ENCODE data around the gene SPNS3. TPM values are rescaled to one million over a fixed set of nuclear protein-coding genes. Genes with fewer than 3 reads are reported as not detected.

Gene SPNS3
- total and polyA plus RNA-seq, 2 of the 8 experiments (the other 6 are each of a cell fraction or from before 2014, with no cell fraction given), result not detected

GRCh38 chr17:4487296-4487695 lies 53.6 kb downstream of the SPNS3 start:
- H3K27me3 ChIP-seq (replicated peaks in 1 of 4; ENCODE audit: control insufficient read depth in 3 of 4, extremely low read depth in 1 of 4, insufficient read depth in 3 of 4, low read length in 3 of 4), result no peaks in the 10 kb centered on the region
- no peak overlapping the region for H2BK5ac ChIP-seq (ENCODE audit: low read depth, low read length)
- no peak overlapping the region for H3K18ac ChIP-seq (ENCODE audit: extremely low read depth, low read length)
- no peaks in the 10 kb centered on the region; a peak in 1 of 7 replicates for H3K4me1 ChIP-seq (replicated peaks in 1 of 4; ENCODE audit: control insufficient read depth in 3 of 4, insufficient read depth in 4 of 4, low read length in 3 of 4)
- no peak overlapping the region for H4K5ac ChIP-seq (ENCODE audit: insufficient read length, low read depth, low read length)
- no peak overlapping the region for H2BK12ac ChIP-seq (ENCODE audit: low read depth, low read length)
- no peak overlapping the region for H3K23ac ChIP-seq (ENCODE audit: insufficient read length)
- no peak overlapping the region for H3K4me2 ChIP-seq (ENCODE audit: insufficient read depth in 1 of 2, low read depth in 2 of 2, low read length in 2 of 2)
- H2BK15ac ChIP-seq (ENCODE audit: low read length), result no peak overlapping the region
- H4K8ac ChIP-seq (ENCODE audit: extremely low read depth, insufficient read depth, low read length), result no peak overlapping the region
- ChIA-PET CTCF (ENCODE audit: partially characterized antibody) (interaction anchor here (1.2 to 1.8 kb wide), 3 partner anchors 9 to 66 kb away, joined by 3 to 5 read pairs (median 5); no protein-coding TSS in a partner anchor), POLR2A (ENCODE audit: partially characterized antibody) (no interaction called here)
- no peaks in the 10 kb centered on the region for H4K20me1 ChIP-seq (replicated peaks in 1 of 2; ENCODE audit: control insufficient read depth in 1 of 2, insufficient read depth in 2 of 2, low read length in 2 of 2)
- no peak overlapping the region for H3K27ac ChIP-seq (ENCODE audit: low read depth, low read length)
- no peak for DNase-seq (ENCODE audit: low read depth in 1 of 2, low spot score in 2 of 2)
- no peaks in the 10 kb centered on the region for H3K36me3 ChIP-seq (ENCODE audit: control insufficient read depth in 2 of 4, insufficient read depth in 4 of 4, low read length in 3 of 4)
- no peaks in the 10 kb centered on the region for H3K23me2 ChIP-seq (ENCODE audit: low read depth, low read length)
- TF ChIP-seq RXRA (IDR thresholded peaks at IDR 0.05; ENCODE audit: insufficient read depth, low read depth, low read length) (no peak), TCF12 (IDR thresholded peaks at IDR 0.05; ENCODE audit: low read depth, low read length) (no peak)
- H3K79me2 ChIP-seq (ENCODE audit: control insufficient read depth in 1 of 2, insufficient read depth in 2 of 2, low read length in 2 of 2), result no peaks in the 10 kb centered on the region
- no peak overlapping the region for H4K91ac ChIP-seq (replicated peaks; ENCODE audit: insufficient read length, low read length)
- H3K4me3 ChIP-seq (ENCODE audit: extremely low read depth in 1 of 4, insufficient read depth in 2 of 4, low read depth in 3 of 4, low read length in 4 of 4), result no peak overlapping the region
- H3K79me1 ChIP-seq (ENCODE audit: low read depth, low read length), result no peaks in the 10 kb centered on the region
- H3K14ac ChIP-seq (ENCODE audit: insufficient read length), result no peak overlapping the region
- H3K56ac ChIP-seq (replicated peaks; ENCODE audit: insufficient read length, low read depth, low read length), result no peak overlapping the region
- H3K9ac ChIP-seq (replicated peaks in 1 of 4; ENCODE audit: extremely low read depth in 1 of 4, low read depth in 3 of 4, low read length in 3 of 4), result no peak overlapping the region
- no peak overlapping the region for H2AFZ ChIP-seq (ENCODE audit: low read length)
- no peak overlapping the region for H2BK120ac ChIP-seq (replicated peaks; ENCODE audit: low read depth, low read length)
- no peak overlapping the region for H3K4ac ChIP-seq (replicated peaks; ENCODE audit: insufficient read length, low read depth, low read length)
- no peak overlapping the region for H2BK20ac ChIP-seq (ENCODE audit: low read length)
- H3K9me3 ChIP-seq (ENCODE audit: insufficient read depth in 2 of 2, low read depth in 1 of 2, low read length in 1 of 2), result no peaks in the 10 kb centered on the region
- H2AK5ac ChIP-seq (ENCODE audit: low read depth, low read length), result no peak overlapping the region
- WGBS, 2 experiments (ENCODE audit: extremely low coverage in 1 of 2, insufficient coverage in 1 of 2, insufficient read length in 1 of 2, insufficient replicate concordance in 2 of 2, low coverage in 1 of 2, low lambda C conversion rate in 2 of 2, missing lambda C conversion rate in 1 of 2), result 92% methylated on average over 8 of the region's 8 CpGs; no CpG with 5 or more reads in 1 of the 2 experiments
- no peak for FAIRE-seq
